Endothelial cell of umbilical vein (primary cell): ENCODE measurements around the gene OR52E6. TPM values are rescaled to one million over a fixed set of nuclear protein-coding genes. Genes with fewer than 3 reads are reported as not detected.

ENCODE experiments used
- BruUV-seq: library from RNA; stranded (reverse); fragments of 400-500 nt; replicated peaks from 2 replicates; lab custom pipeline; 2021; lab: Mats Ljungman, UMichigan
- CTCF ChIA-PET: fragments of 300-600, 350-600 bp; sonication (Branson Sonifier 250); formaldehyde crosslinking; loops from one replicate; lab custom pipeline; 2021; ENCODE audit warnings: antibody characterized with exemption, inconsistent platforms; lab: Charles Lee
- POLR2A ChIA-PET: fragments of 300-600, 350-600 bp; sonication (Branson Sonifier 250); formaldehyde crosslinking; loops from one replicate; lab custom pipeline; 2021; ENCODE audit warnings: antibody characterized with exemption, inconsistent platforms; lab: Charles Lee
- DNase-seq: peaks from one replicate; pipeline ENCODE4 v3.0.0-alpha.2; 2011; ENCODE audit warnings: low read depth, low spot score
- FAIRE-seq: peaks from 2 replicates; lab custom pipeline; 2011; peaks lifted over from hg19 to GRCh38; lab: Jason Lieb, UNC
- H2AFZ ChIP-seq: 2 replicates; pipeline ENCODE4 v1.6.0; 2012; ENCODE audit warnings: low read depth, low read length, control low read depth, inconsistent platforms
- H3K27ac ChIP-seq: 2 replicates; pipeline ENCODE4 v1.5.1; 2011; ENCODE audit warnings: low read depth, mild to moderate bottlenecking, control low read depth, low read length, moderate library complexity; ENCODE audit not compliant: insufficient read depth
- H3K27me3 ChIP-seq, 2 experiments: 2 replicates each; pipeline versions ENCODE4 v1.6.0 to v1.6.1; 2011; ENCODE audit warnings: low read length in 2 of 2, mixed read lengths in 1 of 2; ENCODE audit not compliant: control insufficient read depth in 2 of 2, insufficient read depth in 2 of 2
- H3K36me3 ChIP-seq, 2 experiments: 2 replicates in 1 of 2; 3 replicates in 1 of 2; pipeline ENCODE4 v1.5.1; 2011; ENCODE audit warnings: low read length in 2 of 2, mild to moderate bottlenecking in 1 of 2, moderate library complexity in 1 of 2; ENCODE audit not compliant: control insufficient read depth in 2 of 2, insufficient read depth in 2 of 2; ENCODE audit errors: extremely low read depth in 1 of 2
- H3K4me1 ChIP-seq: 3 replicates; pipeline ENCODE4 v1.5.1; 2011; ENCODE audit warnings: mild to moderate bottlenecking, low read length; ENCODE audit not compliant: control insufficient read depth, insufficient read depth; ENCODE audit errors: extremely low read depth
- H3K4me2 ChIP-seq: 2 replicates; pipeline ENCODE4 v1.6.1; 2011; ENCODE audit warnings: low read length, control low read depth, mixed read lengths; ENCODE audit not compliant: insufficient read depth
- H3K4me3 ChIP-seq, 3 experiments: fragments of 200-600 bp in 1 of 3; sonication (generic), shearing (Covaris generic) in 1 of 3; replicated peaks in 1 of 3; 2 replicates each; pipeline ENCODE4 v1.5.1; 2011 to 2016; ENCODE audit warnings: control low read depth in 3 of 3, low read length in 3 of 3, mild to moderate bottlenecking in 2 of 3, inconsistent platforms in 1 of 3, low read depth in 1 of 3, moderate library complexity in 1 of 3; ENCODE audit not compliant: insufficient read depth in 1 of 3
- H3K79me2 ChIP-seq: 2 replicates; pipeline ENCODE4 v1.6.0; 2012; ENCODE audit warnings: low read length, inconsistent platforms; ENCODE audit not compliant: control insufficient read depth, insufficient read depth
- H3K9ac ChIP-seq: replicated peaks from 2 replicates; pipeline ENCODE3; 2011; ENCODE audit warnings: low read length, control low read depth; ENCODE audit not compliant: insufficient read depth; ENCODE audit errors: extremely low read depth
- H3K9me1 ChIP-seq: replicated peaks from 3 replicates; pipeline ENCODE4 v1.6.0; 2011; ENCODE audit warnings: mild to moderate bottlenecking, low read length; ENCODE audit not compliant: control insufficient read depth, insufficient read depth; ENCODE audit errors: extremely low read depth
- H3K9me3 ChIP-seq: replicated peaks from 2 replicates; pipeline ENCODE4 v1.5.1; 2012; ENCODE audit warnings: low read length, inconsistent platforms; ENCODE audit not compliant: control insufficient read depth, insufficient read depth
- H4K20me1 ChIP-seq: replicated peaks from 2 replicates; pipeline ENCODE3; 2011; ENCODE audit warnings: mild to moderate bottlenecking, low read length; ENCODE audit not compliant: control insufficient read depth, insufficient read depth; ENCODE audit errors: extremely low read depth
- EZH2 ChIP-seq: IDR thresholded peaks from 2 replicates; pipeline ENCODE4 v1.6.1; 2012; ENCODE audit warnings: borderline replicate concordance, low read depth, mild to moderate bottlenecking, moderate library complexity, low read length, inconsistent platforms; ENCODE audit not compliant: severe bottlenecking
- FOS ChIP-seq: IDR thresholded peaks from 2 replicates; pipeline ENCODE4 v1.6.1; 2011; ENCODE audit warnings: mild to moderate bottlenecking, low read length, moderate library complexity, borderline replicate concordance; ENCODE audit not compliant: insufficient read depth
- GATA2 ChIP-seq: IDR thresholded peaks from 2 replicates; pipeline ENCODE4 v1.7.0; 2011; ENCODE audit warnings: low read depth, mild to moderate bottlenecking, moderate library complexity, mixed read lengths, low read length; ENCODE audit not compliant: insufficient read length, insufficient read depth
- JUN ChIP-seq: IDR thresholded peaks from 2 replicates; pipeline ENCODE4 v1.6.1; 2011; ENCODE audit warnings: borderline replicate concordance, low read depth; ENCODE audit not compliant: insufficient read length, insufficient read depth
- MYC ChIP-seq: IDR thresholded peaks from one replicate; pipeline ENCODE4 v1.6.1; 2011; ENCODE audit warnings: mild to moderate bottlenecking, low read depth, low read length
- POLR2A ChIP-seq: IDR thresholded peaks from 2 replicates; pipeline ENCODE4 v1.6.1; 2012; ENCODE audit warnings: low read depth, mild to moderate bottlenecking, control low read depth, low read length
- POLR2AphosphoS5 ChIP-seq: IDR thresholded peaks from 2 replicates; pipeline ENCODE4 v1.6.1; 2012; ENCODE audit warnings: low read depth, mild to moderate bottlenecking, control low read depth, low read length, moderate library complexity; ENCODE audit not compliant: insufficient read depth
- dilution Hi-C: fragments of 300-500 bp; cut with MboI; formaldehyde crosslinking; loops from one replicate; pipeline ENCODE4 v1.15.0; 2019; ENCODE audit warnings: low sequenced_read_pairs; ENCODE audit not compliant: extremely low pct_ligation_motif_present
- intact Hi-C: fragments of 100-400 bp; cut with micrococcal nuclease; formaldehyde crosslinking; loops from one replicate; pipeline ENCODE4 v1.10.0; 2022
- polyA plus RNA-seq, 4 experiments: library from polyadenylated mRNA; depleted of rRNA in 3 of 4; stranded (reverse) in 3 of 4; unstranded in 1 of 4; fragments of >200 nt; gene quantifications; 2 replicates each; pipeline versions ENCODE4 v1.2.1 to v1.2.3, GENCODE V29; 2011 to 2012; ENCODE audit warnings: missing spikeins in 1 of 4
- total RNA-seq: library from RNA; stranded (reverse); gene quantifications from 2 replicates; pipeline ENCODE4 v1.2.3, GENCODE V29; 2021
- TF ChIP-seq, protein P1 (sequence below), 2 donors: IDR thresholded peaks; 1 replicate in 1 of 2; 2 replicates in 1 of 2; pipeline ENCODE4 v1.5.1; 2011; ENCODE audit warnings: low read length in 2 of 2, mild to moderate bottlenecking in 2 of 2, moderate library complexity in 2 of 2, control low read depth in 1 of 2, inconsistent platforms in 1 of 2, low read depth in 1 of 2; ENCODE audit not compliant: insufficient read depth in 1 of 2; ENCODE audit errors: extremely low read depth in 1 of 2
- TF ChIP-seq, protein P2 (sequence below): IDR thresholded peaks from 2 replicates; pipeline ENCODE4 v1.6.1; 2011; ENCODE audit not compliant: insufficient read depth, insufficient read length

Gene OR52E6
- total and polyA plus RNA-seq, 2 donors (not counting 3 experiments of a cell fraction or from before 2014, with no cell fraction given): not detected

DNA sequence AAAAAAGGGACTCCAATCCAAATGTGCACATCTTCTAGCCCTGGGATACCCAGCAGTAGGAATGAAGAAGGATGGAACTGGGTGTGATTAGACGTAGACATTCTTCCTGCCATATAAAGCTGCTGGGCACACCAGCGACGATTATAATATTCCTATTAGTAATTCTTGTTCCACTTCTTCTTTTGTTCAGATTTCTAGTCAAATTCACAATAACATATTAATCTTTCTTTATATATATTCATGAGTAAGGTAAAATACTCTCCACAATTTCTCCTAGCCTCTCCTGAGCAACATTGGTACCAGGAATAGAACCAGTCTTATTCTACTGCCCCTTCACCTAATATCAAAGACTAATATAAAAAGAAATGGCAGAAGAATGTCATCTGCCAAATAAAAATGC, 15.9 kb upstream of the OR52E6 start, which contains the start of gene OR52E8:
Gene OR52E8 (minus strand): TSS at position 101 of the 400 bp plus-strand sequence. CDS start 0 bp downstream, at position 101.
- Histone ChIP-seq H2AFZ (no peak within 1 kb of the TSS), H3K4me1 (no peaks in the 10 kb centered on the region), H3K9ac (no peak within 1 kb of the TSS), H3K4me3 (no peak within 1 kb of the TSS), H3K9me3 (no peaks in the 10 kb centered on the region), H3K9me1 (no peaks in the 10 kb centered on the region), H3K79me2 (no peaks in the 10 kb centered on the region), H4K20me1 (no peaks in the 10 kb centered on the region), H3K27ac (no peak within 1 kb of the TSS), H3K4me2 (no peak within 1 kb of the TSS), H3K36me3 (no peaks in the 10 kb centered on the region), H3K27me3 (no peaks in the 10 kb centered on the region)
- no TSS peak for BruUV-seq
- no peak for DNase-seq
- FAIRE-seq: no peak
- dilution Hi-C loops (no loop called here), intact Hi-C loops (no loop called here)
- no peak for TF ChIP-seq MYC
- POLR2A ChIA-PET: no interaction called here
- CTCF ChIA-PET: no interaction called here

DNA sequence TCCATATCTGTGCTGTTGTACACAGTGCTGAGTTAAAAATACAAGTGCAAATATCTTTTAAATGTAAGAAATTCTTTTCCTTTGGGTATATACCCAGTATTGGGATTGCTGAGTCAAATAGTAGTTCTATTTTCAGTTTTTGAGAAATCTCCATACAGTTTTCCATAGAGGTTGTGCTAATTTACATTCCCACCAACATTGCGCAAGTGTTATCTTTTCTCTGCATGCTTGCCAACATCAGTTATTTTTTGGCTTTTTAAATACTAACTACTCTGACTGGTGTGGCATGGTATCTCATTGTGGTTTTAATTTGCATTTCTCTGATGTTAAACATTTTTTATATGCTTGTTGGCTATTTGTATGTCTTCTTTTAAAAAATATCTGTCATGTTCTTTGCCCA, 9.3 kb upstream of the OR52E6 start:
- Histone ChIP-seq H2AFZ (no peak overlapping the region), H3K36me3 (no peaks in the 10 kb centered on the region), H3K4me2 (no peak overlapping the region), H3K9me3 (no peaks in the 10 kb centered on the region), H3K27me3 (no peaks in the 10 kb centered on the region), H3K9me1 (no peaks in the 10 kb centered on the region), H3K4me3 (no peak overlapping the region), H3K27ac (no peak overlapping the region), H3K9ac (no peak overlapping the region), H3K79me2 (no peaks in the 10 kb centered on the region), H3K4me1 (no peaks in the 10 kb centered on the region), H4K20me1 (no peaks in the 10 kb centered on the region)
- dilution Hi-C loops (no loop called here), intact Hi-C loops (no loop called here)
- DNase-seq (no peak), FAIRE-seq (no peak)
- no TSS peak for BruUV-seq
- TF ChIP-seq FOS (no peak), EZH2 (no peak), JUN (no peak), POLR2AphosphoS5 (no peak), GATA2 (no peak), POLR2A (no peak), MYC (no peak)
- TF ChIP-seq, protein P1, sequence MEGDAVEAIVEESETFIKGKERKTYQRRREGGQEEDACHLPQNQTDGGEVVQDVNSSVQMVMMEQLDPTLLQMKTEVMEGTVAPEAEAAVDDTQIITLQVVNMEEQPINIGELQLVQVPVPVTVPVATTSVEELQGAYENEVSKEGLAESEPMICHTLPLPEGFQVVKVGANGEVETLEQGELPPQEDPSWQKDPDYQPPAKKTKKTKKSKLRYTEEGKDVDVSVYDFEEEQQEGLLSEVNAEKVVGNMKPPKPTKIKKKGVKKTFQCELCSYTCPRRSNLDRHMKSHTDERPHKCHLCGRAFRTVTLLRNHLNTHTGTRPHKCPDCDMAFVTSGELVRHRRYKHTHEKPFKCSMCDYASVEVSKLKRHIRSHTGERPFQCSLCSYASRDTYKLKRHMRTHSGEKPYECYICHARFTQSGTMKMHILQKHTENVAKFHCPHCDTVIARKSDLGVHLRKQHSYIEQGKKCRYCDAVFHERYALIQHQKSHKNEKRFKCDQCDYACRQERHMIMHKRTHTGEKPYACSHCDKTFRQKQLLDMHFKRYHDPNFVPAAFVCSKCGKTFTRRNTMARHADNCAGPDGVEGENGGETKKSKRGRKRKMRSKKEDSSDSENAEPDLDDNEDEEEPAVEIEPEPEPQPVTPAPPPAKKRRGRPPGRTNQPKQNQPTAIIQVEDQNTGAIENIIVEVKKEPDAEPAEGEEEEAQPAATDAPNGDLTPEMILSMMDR (IDR thresholded peaks at IDR 0.05; ENCODE audit: extremely low read depth in 1 of 2, insufficient read depth in 1 of 2, low read depth in 1 of 2, low read length in 2 of 2): no peak
- TF ChIP-seq, protein P2, sequence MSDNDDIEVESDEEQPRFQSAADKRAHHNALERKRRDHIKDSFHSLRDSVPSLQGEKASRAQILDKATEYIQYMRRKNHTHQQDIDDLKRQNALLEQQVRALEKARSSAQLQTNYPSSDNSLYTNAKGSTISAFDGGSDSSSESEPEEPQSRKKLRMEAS: no peak
- ChIA-PET POLR2A (no interaction called here), CTCF (no interaction called here)
